Esophagus squamous epithelium (tissue), 4 donors: ENCODE results near the gene NLRC5.

Source experiments
- CTCF ChIP-seq, 6 experiments: fragments of 450-650 bp in 4 of 6; fragments of 200-600 bp in 2 of 6; sonication (generic) in 2 of 6; IDR thresholded peaks; one replicate each; pipeline ENCODE4 v1.5.1; 2016 to 2019; ENCODE audit warnings: antibody characterized with exemption in 6 of 6, mild to moderate bottlenecking in 4 of 6, moderate library complexity in 4 of 6
- POLR2A ChIP-seq, 4 donors: fragments of 450-650 bp; IDR thresholded peaks; one replicate each; pipeline ENCODE4 v1.6.1; 2017; ENCODE audit warnings: antibody characterized with exemption in 4 of 4, mild to moderate bottlenecking in 4 of 4, moderate library complexity in 3 of 4

GRCh38 chr16:57113664-57114063, 124.3 kb downstream of the NLRC5 start:
- no peak for TF ChIP-seq POLR2A (IDR thresholded peaks at IDR 0.05)
- TF ChIP-seq CTCF (IDR thresholded peaks at IDR 0.05), result no peak
